BE2C (cell line): ENCODE measurements around the gene ANKRD2.

ENCODE experiments used
- DNase-seq: peaks from one replicate; pipeline ENCODE4 v3.0.0-alpha.2; 2020
- H3K27me3 ChIP-seq: fragments of 250-450 bp; sonication (Bioruptor Pico); 2 replicates; pipeline ENCODE4 v1.5.1; 2020; ENCODE audit warnings: mild to moderate bottlenecking
- H3K36me3 ChIP-seq: fragments of 250-450 bp; sonication (Bioruptor Pico); 2 replicates; pipeline ENCODE4 v1.5.1; 2020; ENCODE audit warnings: mild to moderate bottlenecking
- H3K4me1 ChIP-seq: fragments of 250-450 bp; sonication (Bioruptor Pico); 2 replicates; pipeline ENCODE4 v1.5.1; 2020
- H3K4me3 ChIP-seq: 2 replicates; pipeline ENCODE4 v1.5.1; 2011; ENCODE audit warnings: low read depth, low read length
- H3K9me3 ChIP-seq: fragments of 250-450 bp; sonication (Bioruptor Pico); 2 replicates; pipeline ENCODE4 v1.5.1; 2020
- TF ChIP-seq, protein P1 (sequence below): IDR thresholded peaks from 2 replicates; pipeline ENCODE4 v1.5.1; 2012; ENCODE audit warnings: mild to moderate bottlenecking, low read depth, low read length

Gene ANKRD2

GRCh38 chr10:97590082-97590747 is 17.6 kb downstream of the ANKRD2 start:
- no peak for DNase-seq
- TF ChIP-seq, protein P1, sequence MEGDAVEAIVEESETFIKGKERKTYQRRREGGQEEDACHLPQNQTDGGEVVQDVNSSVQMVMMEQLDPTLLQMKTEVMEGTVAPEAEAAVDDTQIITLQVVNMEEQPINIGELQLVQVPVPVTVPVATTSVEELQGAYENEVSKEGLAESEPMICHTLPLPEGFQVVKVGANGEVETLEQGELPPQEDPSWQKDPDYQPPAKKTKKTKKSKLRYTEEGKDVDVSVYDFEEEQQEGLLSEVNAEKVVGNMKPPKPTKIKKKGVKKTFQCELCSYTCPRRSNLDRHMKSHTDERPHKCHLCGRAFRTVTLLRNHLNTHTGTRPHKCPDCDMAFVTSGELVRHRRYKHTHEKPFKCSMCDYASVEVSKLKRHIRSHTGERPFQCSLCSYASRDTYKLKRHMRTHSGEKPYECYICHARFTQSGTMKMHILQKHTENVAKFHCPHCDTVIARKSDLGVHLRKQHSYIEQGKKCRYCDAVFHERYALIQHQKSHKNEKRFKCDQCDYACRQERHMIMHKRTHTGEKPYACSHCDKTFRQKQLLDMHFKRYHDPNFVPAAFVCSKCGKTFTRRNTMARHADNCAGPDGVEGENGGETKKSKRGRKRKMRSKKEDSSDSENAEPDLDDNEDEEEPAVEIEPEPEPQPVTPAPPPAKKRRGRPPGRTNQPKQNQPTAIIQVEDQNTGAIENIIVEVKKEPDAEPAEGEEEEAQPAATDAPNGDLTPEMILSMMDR: no peak
- peaks cover 6% of the 10 kb centered on the region; the same call in 1 of the 2 replicates for H3K4me1 ChIP-seq

DNA sequence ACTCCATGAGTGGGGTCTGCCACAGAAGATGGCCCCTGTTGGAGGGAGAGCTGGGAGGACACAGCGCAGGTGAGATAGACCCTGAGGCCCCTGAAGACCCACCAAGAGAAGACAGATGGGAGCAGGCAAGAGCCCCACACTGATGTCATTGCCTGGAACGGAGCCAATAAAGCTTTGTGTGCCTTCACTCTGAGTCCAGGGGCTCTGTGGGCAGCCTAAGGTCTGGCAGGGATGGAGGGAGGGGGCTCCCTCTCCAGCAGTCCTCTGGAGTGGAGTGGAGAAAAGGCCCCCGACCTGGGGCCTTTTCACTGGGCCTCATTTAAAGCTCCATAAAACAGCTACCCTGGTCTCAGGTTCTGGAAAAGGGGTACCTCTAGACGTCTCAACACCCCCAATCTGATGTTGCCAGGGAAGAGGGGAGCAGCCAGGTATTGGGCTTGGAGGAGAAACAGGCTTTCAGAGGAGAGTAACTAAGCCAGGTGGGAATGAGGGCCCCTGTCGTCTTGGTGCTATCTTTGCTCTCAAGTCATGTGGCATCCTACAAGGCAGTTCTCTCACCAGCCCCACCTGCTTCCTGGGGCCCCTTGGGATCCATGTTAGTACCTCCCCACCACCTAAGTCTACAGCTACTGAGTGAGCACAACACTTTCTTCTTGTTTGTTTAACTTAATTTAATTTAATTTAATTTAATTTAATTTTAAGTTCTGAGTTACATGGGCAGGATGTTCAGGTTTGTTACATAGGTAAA is 18.3 kb downstream of the ANKRD2 start:
- no peaks in the 10 kb centered on the region for H3K9me3 ChIP-seq
- no peak for DNase-seq
- peaks cover 8% of the 10 kb centered on the region for H3K4me1 ChIP-seq
- no peaks in the 10 kb centered on the region for H3K36me3 ChIP-seq
- TF ChIP-seq, protein P1: no peak
- no peaks in the 10 kb centered on the region for H3K27me3 ChIP-seq
- no peak overlapping the region for H3K4me3 ChIP-seq

More at GRCh38 chr10:97590082-97590747, 17.6 kb downstream of the ANKRD2 start:
- no peaks in the 10 kb centered on the region for H3K9me3 ChIP-seq
- H3K36me3 ChIP-seq: no peaks in the 10 kb centered on the region
- H3K27me3 ChIP-seq: no peaks in the 10 kb centered on the region
- H3K4me3 ChIP-seq: no peak overlapping the region

DNA sequence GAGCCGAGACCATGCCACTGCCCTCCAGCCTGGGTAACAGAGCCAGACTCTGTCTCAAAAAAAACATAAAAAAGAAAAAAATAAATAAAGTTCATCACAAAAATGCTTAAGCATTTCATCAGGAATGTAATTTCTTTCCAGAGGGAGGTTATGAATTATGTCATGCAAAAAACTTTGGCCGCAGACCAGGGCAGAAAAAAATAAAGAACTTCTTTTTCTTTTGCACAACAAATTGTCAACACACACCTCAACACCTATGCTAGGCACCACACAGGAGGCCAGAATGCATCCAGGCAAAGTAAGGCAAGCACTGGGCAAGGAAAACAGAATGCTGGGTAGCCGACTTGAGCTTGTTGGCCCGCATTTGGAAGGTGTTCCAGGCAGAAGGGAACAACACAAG is 20.8 kb downstream of the ANKRD2 start:
- no peak overlapping the region for H3K4me3 ChIP-seq
- TF ChIP-seq, protein P1: no peak
- no peak for DNase-seq
- H3K4me1 ChIP-seq: peaks cover 15% of the 10 kb centered on the region
- no peaks in the 10 kb centered on the region for H3K9me3 ChIP-seq
- no peaks in the 10 kb centered on the region for H3K36me3 ChIP-seq
- H3K27me3 ChIP-seq: no peaks in the 10 kb centered on the region

- no peaks in the 10 kb centered on the region for H3K36me3 ChIP-seq
- TF ChIP-seq, protein P1: no peak
- H3K4me3 ChIP-seq: no peak overlapping the region
- peaks cover 9% of the 10 kb centered on the region for H3K4me1 ChIP-seq
- H3K9me3 ChIP-seq: no peaks in the 10 kb centered on the region
- H3K27me3 ChIP-seq: no peaks in the 10 kb centered on the region
- DNase-seq: no peak
Observed at GRCh38 chr10:97596101-97597082, 23.8 kb downstream of the ANKRD2 start.

DNA sequence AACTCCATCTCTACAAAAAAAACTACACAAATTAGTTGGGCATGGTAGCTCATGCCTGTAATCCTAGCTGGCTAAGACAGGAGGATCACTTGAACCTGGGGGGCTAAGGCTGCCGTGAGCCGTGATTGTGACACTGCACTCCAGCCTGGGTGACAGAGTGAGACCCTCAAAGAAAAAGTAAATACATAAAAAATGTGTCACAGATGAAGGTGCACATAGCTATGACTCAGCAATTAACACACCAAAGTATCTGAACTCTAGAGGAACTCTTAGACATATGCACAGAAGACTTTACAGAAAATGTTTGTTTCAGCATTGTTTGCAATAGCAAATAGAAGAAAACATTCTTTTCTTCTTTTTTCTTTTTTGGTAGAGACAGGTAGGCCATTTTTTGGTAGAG is 25.2 kb downstream of the ANKRD2 start:
- H3K27me3 ChIP-seq: no peaks in the 10 kb centered on the region
- H3K4me1 ChIP-seq: peaks cover 9% of the 10 kb centered on the region
- TF ChIP-seq, protein P1: no peak
- H3K9me3 ChIP-seq: no peaks in the 10 kb centered on the region
- DNase-seq: no peak
- no peaks in the 10 kb centered on the region for H3K36me3 ChIP-seq
- no peak overlapping the region for H3K4me3 ChIP-seq
